H1 (cell line): Measurements from ENCODE around the gene NAGLU. TPM values are rescaled to one million over a fixed set of nuclear protein-coding genes. Genes with fewer than 3 reads are reported as not detected.

Source experiments
- CTCF ChIA-PET: fragments of 300-600 bp; sonication (Branson Sonifier 250); formaldehyde crosslinking; loops from one replicate; lab custom pipeline; 2021; ENCODE audit not compliant: partially characterized antibody; lab: Charles Lee
- POLR2A ChIA-PET: fragments of 300-600 bp; sonication (Branson Sonifier 250); formaldehyde crosslinking; loops from one replicate; lab custom pipeline; 2021; ENCODE audit warnings: inconsistent platforms; ENCODE audit not compliant: partially characterized antibody; lab: Charles Lee
- DNase-seq, 2 experiments: peaks; one replicate each; pipeline versions ENCODE4 v3.0.0 to v3.0.0-alpha.2; 2010 to 2022; ENCODE audit warnings: low spot score in 2 of 2, low read depth in 1 of 2, mixed read lengths in 1 of 2
- FAIRE-seq: peaks from 2 replicates; lab custom pipeline; 2011; peaks lifted over from hg19 to GRCh38; lab: Jason Lieb, UNC
- H2AFZ ChIP-seq: 2 replicates; pipeline ENCODE4 v1.8.1; 2012; ENCODE audit warnings: low read length, inconsistent platforms
- H2AK5ac ChIP-seq: 2 replicates; pipeline ENCODE4 v1.6.1; 2013; ENCODE audit warnings: low read depth, low read length
- H2BK120ac ChIP-seq: replicated peaks from 2 replicates; pipeline ENCODE3; 2013; ENCODE audit warnings: low read depth, low read length, inconsistent platforms
- H2BK12ac ChIP-seq: 2 replicates; pipeline ENCODE4 v1.6.1; 2013; ENCODE audit warnings: low read depth, low read length
- H2BK15ac ChIP-seq: 2 replicates; pipeline ENCODE4 v1.6.1; 2013; ENCODE audit warnings: low read length
- H2BK20ac ChIP-seq: 2 replicates; pipeline ENCODE4 v1.6.1; 2013; ENCODE audit warnings: low read length
- H2BK5ac ChIP-seq: 2 replicates; pipeline ENCODE4 v1.6.1; 2013; ENCODE audit warnings: low read depth, low read length
- H3K14ac ChIP-seq: 2 replicates; pipeline ENCODE4 v1.6.1; 2013; ENCODE audit warnings: inconsistent platforms; ENCODE audit not compliant: insufficient read length
- H3K18ac ChIP-seq: 2 replicates; pipeline ENCODE4 v1.6.1; 2013; ENCODE audit warnings: low read length; ENCODE audit errors: extremely low read depth
- H3K23ac ChIP-seq: 2 replicates; pipeline ENCODE4 v1.6.1; 2013; ENCODE audit warnings: inconsistent platforms; ENCODE audit not compliant: insufficient read length
- H3K23me2 ChIP-seq: 2 replicates; pipeline ENCODE4 v1.6.1; 2013; ENCODE audit warnings: low read depth, low read length
- H3K27ac ChIP-seq: 2 replicates; pipeline ENCODE4 v1.6.1; 2011; ENCODE audit warnings: low read depth, low read length, inconsistent platforms
- H3K27me3 ChIP-seq, 4 experiments: replicated peaks in 1 of 4; 1 replicate in 1 of 4; 2 replicates in 3 of 4; pipeline versions ENCODE4 v1.6.1 to v1.8.1; 2011 to 2013; ENCODE audit warnings: low read length in 3 of 4, mild to moderate bottlenecking in 3 of 4, inconsistent platforms in 2 of 4, mixed read lengths in 2 of 4, moderate library complexity in 1 of 4; ENCODE audit not compliant: control insufficient read depth in 3 of 4, insufficient read depth in 3 of 4; ENCODE audit errors: extremely low read depth in 1 of 4
- H3K36me3 ChIP-seq, 4 experiments: 2 replicates each; pipeline versions ENCODE4 v1.6.1 to v1.8.1; 2011 to 2013; ENCODE audit warnings: mild to moderate bottlenecking in 4 of 4, low read length in 3 of 4, moderate library complexity in 2 of 4, control low read depth in 1 of 4, inconsistent platforms in 1 of 4; ENCODE audit not compliant: insufficient read depth in 4 of 4, control insufficient read depth in 2 of 4
- H3K4ac ChIP-seq: replicated peaks from 2 replicates; pipeline ENCODE3; 2013; ENCODE audit warnings: low read length, low read depth, mixed read lengths, inconsistent platforms; ENCODE audit not compliant: insufficient read length
- H3K4me1 ChIP-seq, 4 experiments: replicated peaks in 1 of 4; 1 replicate in 1 of 4; 2 replicates in 3 of 4; pipeline versions ENCODE4 v1.6.1 to v1.8.1; 2011 to 2013; ENCODE audit warnings: low read length in 3 of 4, inconsistent platforms in 2 of 4, mixed read lengths in 1 of 4; ENCODE audit not compliant: insufficient read depth in 4 of 4, control insufficient read depth in 3 of 4
- H3K4me2 ChIP-seq, 2 experiments: 2 replicates each; pipeline versions ENCODE4 v1.6.1 to v1.8.1; 2011 to 2013; ENCODE audit warnings: low read depth in 2 of 2, low read length in 2 of 2, control low read depth in 1 of 2, inconsistent platforms in 1 of 2, mild to moderate bottlenecking in 1 of 2; ENCODE audit not compliant: insufficient read depth in 1 of 2
- H3K4me3 ChIP-seq, 4 experiments: fragments of 200-600, 300-600 bp in 1 of 4; sonication (generic), shearing (Covaris generic), sonication (Bioruptor Twin) in 1 of 4; 2 replicates each; pipeline versions ENCODE4 v1.5.1 to v1.8.1; 2011 to 2016; ENCODE audit warnings: low read length in 4 of 4, low read depth in 3 of 4, control low read depth in 2 of 4, inconsistent platforms in 2 of 4, mild to moderate bottlenecking in 2 of 4, mixed read lengths in 1 of 4, moderate library complexity in 1 of 4; ENCODE audit not compliant: insufficient read depth in 2 of 4; ENCODE audit errors: extremely low read depth in 1 of 4
- H3K56ac ChIP-seq: replicated peaks from 2 replicates; pipeline ENCODE3; 2013; ENCODE audit warnings: low read depth, mild to moderate bottlenecking, mixed read lengths, low read length, inconsistent platforms; ENCODE audit not compliant: insufficient read length
- H3K79me1 ChIP-seq: 2 replicates; pipeline ENCODE4 v1.6.1; 2013; ENCODE audit warnings: low read depth, low read length, control low read depth
- H3K79me2 ChIP-seq, 2 experiments: 2 replicates each; pipeline versions ENCODE4 v1.6.1 to v1.8.1; 2012 to 2013; ENCODE audit warnings: low read length in 2 of 2, mild to moderate bottlenecking in 2 of 2, inconsistent platforms in 1 of 2; ENCODE audit not compliant: insufficient read depth in 2 of 2, control insufficient read depth in 1 of 2
- H3K9ac ChIP-seq, 4 experiments: replicated peaks in 1 of 4; 1 replicate in 1 of 4; 2 replicates in 3 of 4; pipeline versions ENCODE4 v1.6.1 to v1.8.1; 2011 to 2013; ENCODE audit warnings: low read depth in 3 of 4, low read length in 3 of 4, control low read depth in 2 of 4, mild to moderate bottlenecking in 2 of 4, moderate library complexity in 2 of 4, inconsistent platforms in 1 of 4; ENCODE audit errors: extremely low read depth in 1 of 4
- H3K9me3 ChIP-seq, 2 experiments: 2 replicates each; pipeline versions ENCODE4 v1.6.1 to v1.8.1; 2012 to 2013; ENCODE audit warnings: mild to moderate bottlenecking in 2 of 2, moderate library complexity in 2 of 2, control low read depth in 1 of 2, inconsistent platforms in 1 of 2, low read depth in 1 of 2, low read length in 1 of 2, mixed read lengths in 1 of 2; ENCODE audit not compliant: insufficient read depth in 2 of 2
- H4K20me1 ChIP-seq, 2 experiments: replicated peaks in 1 of 2; 2 replicates each; pipeline versions ENCODE3 to v1.8.1; 2011 to 2013; ENCODE audit warnings: inconsistent platforms in 2 of 2, low read length in 2 of 2, mild to moderate bottlenecking in 1 of 2; ENCODE audit not compliant: insufficient read depth in 2 of 2, control insufficient read depth in 1 of 2
- H4K5ac ChIP-seq: 2 replicates; pipeline ENCODE4 v1.6.1; 2013; ENCODE audit warnings: low read length, low read depth, mixed read lengths, inconsistent platforms; ENCODE audit not compliant: insufficient read length
- H4K8ac ChIP-seq: 2 replicates; pipeline ENCODE4 v1.8.0; 2013; ENCODE audit warnings: mild to moderate bottlenecking, moderate library complexity, low read length, inconsistent platforms; ENCODE audit not compliant: insufficient read depth; ENCODE audit errors: extremely low read depth
- H4K91ac ChIP-seq: replicated peaks from 2 replicates; pipeline ENCODE3; 2013; ENCODE audit warnings: low read length, mixed read lengths, inconsistent platforms; ENCODE audit not compliant: insufficient read length
- POLR2AphosphoS5 ChIP-seq: IDR thresholded peaks from 2 replicates; pipeline ENCODE4 v1.6.1; 2011; ENCODE audit warnings: low read depth, low read length
- RFX5 ChIP-seq: IDR thresholded peaks from 2 replicates; pipeline ENCODE4 v1.6.1; 2011; ENCODE audit warnings: low read depth, low read length, improper control_type of control experiment, borderline replicate concordance
- WGBS, 2 experiments: shearing (Covaris generic) in 1 of 2; methylation state at CpG; one replicate each; pipeline versions ENCODE4 v1.1.6 to v1.1.7; 2013 to 2015; ENCODE audit warnings: low lambda C conversion rate in 2 of 2, mixed read lengths in 2 of 2, inconsistent platforms in 1 of 2, low coverage in 1 of 2, missing lambda C conversion rate in 1 of 2; ENCODE audit not compliant: insufficient replicate concordance in 2 of 2, insufficient coverage in 1 of 2, insufficient read length in 1 of 2; ENCODE audit errors: extremely low coverage in 1 of 2, missing lambda C conversion rate in 1 of 2; 5-methylcytosine and 5-hydroxymethylcytosine counted together
- polyA plus RNA-seq, 7 experiments: library from polyadenylated mRNA; depleted of rRNA in 3 of 7; stranded (reverse) in 5 of 7; unstranded in 2 of 7; fragments of >200 nt in 5 of 7; fragments of 200-250 nt in 2 of 7; gene quantifications; 1 replicate in 5 of 7; 2 replicates in 1 of 7; 4 replicates in 1 of 7; pipeline versions ENCODE4 v1.2.1 to v1.2.3, GENCODE V29; 2011 to 2013; ENCODE audit warnings: missing spikeins in 2 of 7, mixed read lengths in 2 of 7
- total RNA-seq: library from RNA; stranded (reverse); fragmentation: NEBNext Ultra II Directional; extraction: Animal tissue kit (Norgen Biotek cat#: 25700); gene quantifications from 2 replicates; pipeline ENCODE4 v1.2.1, GENCODE V29; 2021

The NAGLU gene
- total and polyA plus RNA-seq, 2 of the 8 experiments (the other 6 are each of a cell fraction or from before 2014, with no cell fraction given): 21.3 to 21.6 TPM

DNA sequence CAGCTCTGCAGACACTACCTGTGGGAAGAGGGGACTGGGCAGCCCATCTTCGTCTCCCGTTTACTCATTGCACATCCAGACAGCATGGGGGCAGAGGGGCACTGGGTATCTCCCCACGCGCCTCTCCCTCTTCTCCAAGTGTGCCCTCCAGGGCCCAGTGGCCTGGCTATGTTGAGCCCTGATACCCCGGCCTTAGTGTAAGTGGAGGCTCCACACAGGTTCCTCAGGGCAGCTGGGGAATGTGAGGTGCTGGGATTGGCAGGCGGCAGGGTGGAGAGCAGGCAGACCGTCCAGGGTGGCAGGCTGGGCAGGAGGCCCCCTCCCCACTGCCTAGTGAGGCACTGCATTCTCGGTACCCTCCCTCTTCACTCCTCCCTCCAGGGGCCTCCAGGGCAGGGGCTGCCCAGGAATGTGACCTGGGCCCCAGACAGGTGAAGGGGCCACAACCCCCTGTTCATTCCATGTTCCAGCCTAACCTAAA, 13.2 kb upstream of the NAGLU start:
- Histone ChIP-seq H3K14ac (no peak overlapping the region), H3K23me2 (no peaks in the 10 kb centered on the region), H2BK12ac (no peak overlapping the region), H3K4ac (no peak overlapping the region), H4K5ac (no peak overlapping the region), H3K18ac (no peak overlapping the region), H2AK5ac (no peak overlapping the region), H3K23ac (no peak overlapping the region), H2BK15ac (no peak overlapping the region), H3K79me1 (no peaks in the 10 kb centered on the region), H3K9ac (no peak overlapping the region), H4K91ac (no peak overlapping the region), H4K8ac (no peak overlapping the region), H4K20me1 (peaks cover 2 to 7% of the 10 kb centered on the region in 2 experiments), H3K9me3 (no peaks in the 10 kb centered on the region), H2BK20ac (no peak overlapping the region), H3K27ac (no peak overlapping the region), H2BK5ac (no peak overlapping the region), H3K4me2 (no peak overlapping the region), H3K36me3 (peaks cover 3 to 9% (median 5%) of the 10 kb centered on the region in 4 experiments; a peak in 5 of 8 replicates), H3K27me3 (no peaks in the 10 kb centered on the region; a peak in 3 of 7 replicates), H2BK120ac (no peak overlapping the region), H3K4me1 (peaks cover 6 to 18% (median 15%) of the 10 kb centered on the region in 4 experiments), H3K4me3 (no peak overlapping the region), H3K56ac (no peak overlapping the region), H3K79me2 (no peaks in the 10 kb centered on the region), H2AFZ (no peak overlapping the region)
- FAIRE-seq (no peak), DNase-seq (no peak)
- TF ChIP-seq RFX5 (no peak), POLR2AphosphoS5 (0 out of 2 replicates have a peak, but pooled peaks have one; percentile 32)
- WGBS, 2 experiments: 88% methylated on average over 6 of the region's 8 CpGs; no CpG with 5 or more reads in 1 of the 2 experiments
- ChIA-PET CTCF (interaction anchor here (2.0 kb wide), 1 partner anchor 81 kb away, joined by 5 read pairs; no protein-coding TSS in a partner anchor), POLR2A (interaction anchor here (0.7 to 0.9 kb wide), 2 partner anchors 11 to 15 kb away, joined by 3 read pairs; no protein-coding TSS in a partner anchor)
